Left hindlimb (tissue), 1 donor: ENCODE results near the gene PXMP2.
"Not testable (repeated sequence)": the region's sequence is repeated elsewhere in the genome, so short reads cannot be mapped to it uniquely, and the experiment has no call there.

ENCODE experiments used
- DNase-seq: peaks from one replicate; pipeline ENCODE4 v3.0.0-alpha.2; 2018

PXMP2 gene

GRCh38 chr12:132660996-132661395 is 26.4 kb upstream of the PXMP2 start:
- no peak for DNase-seq

- DNase-seq = no peak
Measured at GRCh38 chr12:132661972-132662371, 25.4 kb upstream of the PXMP2 start.

- DNase-seq = no peak
Measured at GRCh38 chr12:132662901-132663755, 24.3 kb upstream of the PXMP2 start.

- no peak for DNase-seq
Measured at GRCh38 chr12:132664206-132665148, 22.9 kb upstream of the PXMP2 start.

GRCh38 chr12:132665149-132665491 is 22.3 kb upstream of the PXMP2 start:
- DNase-seq = no peak

GRCh38 chr12:132665794-132666193 is 21.6 kb upstream of the PXMP2 start:
- no peak for DNase-seq

- DNase-seq = no peak
Measured at GRCh38 chr12:132668191-132669088, 18.9 kb upstream of the PXMP2 start.

- no peak for DNase-seq
Measured at GRCh38 chr12:132669166-132669879, 18.1 kb upstream of the PXMP2 start.

- DNase-seq = no peak
Measured at GRCh38 chr12:132672116-132672515, 15.3 kb upstream of the PXMP2 start.

GRCh38 chr12:132672678-132673077 is 14.7 kb upstream of the PXMP2 start:
- DNase-seq = no peak

GRCh38 chr12:132673288-132674179 is 13.9 kb upstream of the PXMP2 start:
- DNase-seq = no peak

GRCh38 chr12:132674561-132674960 is 12.8 kb upstream of the PXMP2 start:
- no peak for DNase-seq

GRCh38 chr12:132675757-132676432 is 11.5 kb upstream of the PXMP2 start:
- DNase-seq = no peak

- no peak for DNase-seq
Measured at GRCh38 chr12:132677492-132677891, 9.9 kb upstream of the PXMP2 start.

- no peak for DNase-seq
Measured at GRCh38 chr12:132685400-132685799, 2.0 kb upstream of the PXMP2 start.

- DNase-seq = peak; percentile 67
Measured at GRCh38 chr12:132686825-132687210, 569 bp upstream of the PXMP2 start.

- no peak for DNase-seq
Measured at GRCh38 chr12:132689227-132689626, 1.8 kb downstream of the PXMP2 start.

- no peak for DNase-seq
Measured at GRCh38 chr12:132690112-132690511, 2.7 kb downstream of the PXMP2 start.

GRCh38 chr12:132692030-132692429 is 4.6 kb downstream of the PXMP2 start:
- not testable (repeated sequence) for DNase-seq

- not testable (repeated sequence) for DNase-seq
Measured at GRCh38 chr12:132694888-132695287, 7.5 kb downstream of the PXMP2 start.
